ENCODE measurements around the gene TGIF1.
A peak's percentile ranks its signal among the peaks of the same experiment; 100 is the strongest.

TGIF1 gene

DNA sequence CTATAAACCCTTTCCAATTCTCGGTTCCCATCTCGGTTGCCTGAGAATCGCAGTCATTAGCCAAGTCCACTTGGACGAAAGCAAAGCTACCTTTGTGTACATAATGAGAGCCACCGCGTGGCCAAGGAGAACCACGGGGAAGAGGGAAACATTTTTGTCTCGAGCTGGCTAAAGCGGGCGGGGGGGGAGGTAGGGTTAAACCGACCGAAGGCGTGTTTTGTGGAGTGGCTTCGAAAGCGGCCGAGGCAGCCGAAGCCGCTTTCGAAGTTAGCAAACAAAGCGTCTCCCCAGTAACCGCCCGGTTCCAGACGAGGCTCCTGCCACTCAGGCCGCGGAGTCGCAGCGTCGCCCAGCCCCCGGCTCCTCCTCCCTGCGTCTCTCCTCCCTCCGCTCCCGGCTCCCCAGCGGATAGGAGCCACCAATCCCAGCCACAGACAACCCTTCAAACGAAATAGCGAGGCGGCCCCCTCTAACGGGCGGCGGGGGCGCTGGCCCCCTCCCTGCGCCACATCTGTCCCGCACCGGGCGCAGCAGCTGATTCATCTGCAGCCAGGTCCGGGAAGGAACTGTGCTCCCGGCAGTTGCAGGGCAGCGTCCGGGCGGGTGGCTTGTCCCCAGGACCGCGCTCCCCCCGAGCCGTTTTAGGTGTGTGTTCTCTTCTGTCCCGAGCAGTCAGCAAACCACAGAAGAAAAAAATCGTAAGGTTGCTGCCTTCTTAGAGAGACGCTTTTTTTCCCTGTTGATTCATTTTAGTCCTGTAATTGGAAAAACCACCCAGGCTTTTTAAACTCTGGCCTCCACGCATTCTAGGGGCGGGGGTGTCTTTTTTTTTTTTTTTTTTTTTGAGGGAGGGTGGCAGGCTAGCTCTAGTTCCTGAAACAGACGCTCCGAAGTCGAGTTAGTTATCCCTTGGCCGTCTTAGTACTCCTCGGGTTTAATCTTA lies 1.8 kb upstream of the TGIF1 start:
- TF ChIP-seq CTCF (conservative IDR thresholded peaks at IDR 0.05), result peak; percentile 32
- peak overlapping the region; percentile 96 for H3K27ac ChIP-seq

DNA sequence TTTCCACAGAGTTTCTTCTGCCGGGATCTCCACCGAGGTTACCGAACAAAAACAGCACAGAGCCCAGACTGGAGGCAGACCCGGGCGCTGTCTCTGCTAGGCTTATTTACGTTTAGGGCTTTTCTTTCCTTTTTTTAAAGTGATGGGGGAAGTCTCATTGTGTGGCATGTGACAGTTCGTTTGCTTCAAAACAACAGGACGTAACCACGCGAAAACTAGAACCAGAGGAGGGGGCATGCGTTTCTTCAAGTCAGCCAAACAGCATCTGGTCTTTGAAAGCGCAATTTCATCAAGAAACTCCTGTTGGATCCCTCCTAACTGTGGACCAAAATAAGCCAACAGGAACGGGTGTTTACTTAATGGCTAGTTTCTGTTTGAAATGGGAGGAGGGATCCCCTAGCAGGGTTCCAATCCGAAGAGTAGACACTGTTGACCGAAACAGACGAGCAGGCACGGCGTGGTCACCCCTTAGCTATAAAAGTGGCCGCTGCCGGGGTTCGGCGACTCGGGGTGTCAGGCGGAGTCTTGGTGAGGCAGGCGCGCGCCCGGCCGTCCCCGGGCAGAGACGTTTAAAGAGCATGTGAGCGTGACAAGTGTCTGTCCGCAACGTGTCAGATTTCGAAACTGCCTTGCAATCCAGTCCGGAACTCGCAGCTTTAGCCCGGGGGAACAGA lies 997 bp upstream of the TGIF1 start:
- peak overlapping the region; percentile 96 for H3K27ac ChIP-seq
- TF ChIP-seq CTCF (conservative IDR thresholded peaks at IDR 0.05), result no peak

- no peak for TF ChIP-seq CTCF (conservative IDR thresholded peaks at IDR 0.05)
- H3K27ac ChIP-seq, result peak overlapping the region; percentile 96
Measured at GRCh38 chr18:3449512-3450011, 410 bp upstream of the TGIF1 start.

- peak overlapping the region; percentile 96 for H3K27ac ChIP-seq
- no peak for TF ChIP-seq CTCF (conservative IDR thresholded peaks at IDR 0.05)
Measured at GRCh38 chr18:3450799-3451182, 819 bp downstream of the TGIF1 start.

- peak overlapping the region; percentile 96 for H3K27ac ChIP-seq
- TF ChIP-seq CTCF (conservative IDR thresholded peaks at IDR 0.05), result no peak
Measured at GRCh38 chr18:3451183-3451988, 1.4 kb downstream of the TGIF1 start.

- TF ChIP-seq CTCF (conservative IDR thresholded peaks at IDR 0.05), result no peak; the same call in 1 of the 2 replicates
- peak overlapping the region; percentile 96 for H3K27ac ChIP-seq
Measured at GRCh38 chr18:3451989-3452749, 2.2 kb downstream of the TGIF1 start.

Data from VCaP (cell line).